ENCODE data around the gene SAMD9.

The SAMD9 gene

GRCh38 chr7:93120592-93121549, 3.1 kb upstream of the SAMD9 start:
- in situ Hi-C loops (cut with MboI; ENCODE audit: low sequenced_read_pairs) = no loop called here

- in situ Hi-C loops (cut with MboI; ENCODE audit: low sequenced_read_pairs) = no loop called here
Measured at GRCh38 chr7:93119191-93119905, 1.6 kb upstream of the SAMD9 start.

- in situ Hi-C loops (cut with MboI; ENCODE audit: low sequenced_read_pairs) = no loop called here
Measured at GRCh38 chr7:93117327-93117726, 452 bp downstream of the SAMD9 start.

GRCh38 chr7:93115796-93116195, 2.0 kb downstream of the SAMD9 start:
- in situ Hi-C loops (cut with MboI; ENCODE audit: low sequenced_read_pairs) = no loop called here

GRCh38 chr7:93108003-93108402, 9.8 kb downstream of the SAMD9 start:
- in situ Hi-C loops (cut with MboI; ENCODE audit: low sequenced_read_pairs) = no loop called here

GRCh38 chr7:93097388-93097787, 20.4 kb downstream of the SAMD9 start:
- in situ Hi-C loops (cut with MboI; ENCODE audit: low sequenced_read_pairs) = no loop called here

GRCh38 chr7:93092757-93093370, 24.9 kb downstream of the SAMD9 start:
- in situ Hi-C loops (cut with MboI; ENCODE audit: low sequenced_read_pairs) = no loop called here

GRCh38 chr7:93073357-93073756, 44.4 kb downstream of the SAMD9 start:
- in situ Hi-C loops (cut with MboI; ENCODE audit: low sequenced_read_pairs) = loop anchor here (25.0 kb wide), 1 partner anchor 461 kb away; no protein-coding TSS in a partner anchor

GRCh38 chr7:93062599-93062998, 55.2 kb downstream of the SAMD9 start:
- in situ Hi-C loops (cut with MboI; ENCODE audit: low sequenced_read_pairs) = loop anchor here (25.0 kb wide), 1 partner anchor 450 kb away; no protein-coding TSS in a partner anchor

- in situ Hi-C loops (cut with MboI; ENCODE audit: low sequenced_read_pairs) = loop anchor here (25.0 kb wide), 1 partner anchor 449 kb away; no protein-coding TSS in a partner anchor
Measured at GRCh38 chr7:93060865-93061264, 56.9 kb downstream of the SAMD9 start.

GRCh38 chr7:93060025-93060424, 57.8 kb downstream of the SAMD9 start:
- in situ Hi-C loops (cut with MboI; ENCODE audit: low sequenced_read_pairs) = loop anchor here (25.0 kb wide), 1 partner anchor 448 kb away; no protein-coding TSS in a partner anchor

GRCh38 chr7:93056621-93057020, 61.2 kb downstream of the SAMD9 start:
- in situ Hi-C loops (cut with MboI; ENCODE audit: low sequenced_read_pairs) = loop anchor here (25.0 kb wide), 1 partner anchor 444 kb away; no protein-coding TSS in a partner anchor

- in situ Hi-C loops (cut with MboI; ENCODE audit: low sequenced_read_pairs) = loop anchor here (25.0 kb wide), 1 partner anchor 443 kb away; no protein-coding TSS in a partner anchor
Measured at GRCh38 chr7:93055543-93056107, 62.2 kb downstream of the SAMD9 start.

- in situ Hi-C loops (cut with MboI; ENCODE audit: low sequenced_read_pairs) = loop anchor here (25.0 kb wide), 1 partner anchor 443 kb away; no protein-coding TSS in a partner anchor
Measured at GRCh38 chr7:93054975-93055374, 62.8 kb downstream of the SAMD9 start.

GRCh38 chr7:93053949-93054943, 63.5 kb downstream of the SAMD9 start:
- in situ Hi-C loops (cut with MboI; ENCODE audit: low sequenced_read_pairs) = loop anchor here (25.0 kb wide), 1 partner anchor 442 kb away; no protein-coding TSS in a partner anchor

- in situ Hi-C loops (cut with MboI; ENCODE audit: low sequenced_read_pairs) = loop anchor here (25.0 kb wide), 1 partner anchor 441 kb away; no protein-coding TSS in a partner anchor
Measured at GRCh38 chr7:93053209-93053948, 64.4 kb downstream of the SAMD9 start.

GRCh38 chr7:93051660-93052059, 66.1 kb downstream of the SAMD9 start:
- in situ Hi-C loops (cut with MboI; ENCODE audit: low sequenced_read_pairs) = loop anchor here (25.0 kb wide), 1 partner anchor 439 kb away; no protein-coding TSS in a partner anchor
